ENCODE results near the gene INPP5K. TPM values are rescaled to one million over a fixed set of nuclear protein-coding genes. Genes with fewer than 3 reads are reported as not detected.

Gene INPP5K
- total RNA-seq, 1 experiment from 2014 or later, result 29.4 TPM

DNA sequence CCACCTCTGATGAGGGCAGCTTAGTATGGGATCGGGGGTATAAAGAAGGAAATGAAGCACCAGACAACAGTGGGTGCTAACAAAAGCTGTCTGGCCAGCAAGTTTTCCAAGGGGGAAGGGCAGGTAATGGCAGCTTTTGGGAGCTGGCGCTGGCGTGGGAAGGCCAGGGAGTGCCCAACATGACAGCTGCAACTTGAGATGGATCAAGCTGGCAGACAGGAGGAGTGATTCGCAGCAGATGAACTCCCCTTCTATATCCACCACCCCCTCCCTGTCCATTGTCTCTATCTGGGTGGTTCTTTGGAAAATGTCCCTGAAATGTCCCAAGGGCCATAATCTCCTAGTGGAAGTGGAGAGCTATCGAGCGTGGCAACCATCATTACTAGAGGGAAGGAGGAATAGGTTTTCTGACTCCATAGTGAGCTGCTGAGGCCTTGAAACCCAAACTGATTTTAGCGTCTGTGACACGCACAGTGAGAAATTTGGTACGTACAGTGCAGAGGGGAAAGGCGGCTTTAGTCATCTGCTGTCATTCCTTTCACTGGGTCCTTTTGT lies 4.8 kb upstream of the INPP5K start:
- H3K18ac ChIP-seq (ENCODE audit: insufficient read length, low read depth, low read length), result no peak overlapping the region
- no peaks in the 10 kb centered on the region for H3K27me3 ChIP-seq (ENCODE audit: insufficient read depth, low read length)
- H3K4ac ChIP-seq (ENCODE audit: low read depth, low read length), result no peak overlapping the region
- H3K79me2 ChIP-seq (ENCODE audit: insufficient read depth, low read length), result no peaks in the 10 kb centered on the region
- DNase-seq, result no peak
- H3T11ph ChIP-seq (ENCODE audit: low read length), result no peak overlapping the region
- no peak overlapping the region; a peak in 1 of 7 replicates for H3K27ac Mint-ChIP-seq
- H2BK15ac ChIP-seq (ENCODE audit: low read depth, low read length), result no peak overlapping the region
- H4K91ac ChIP-seq (ENCODE audit: insufficient read length, low read depth, low read length), result no peak overlapping the region
- no peak overlapping the region for H4K8ac ChIP-seq (replicated peaks; ENCODE audit: insufficient read length, low read depth, low read length)
- H3K56ac ChIP-seq (ENCODE audit: insufficient read length, low read depth, low read length), result no peak overlapping the region
- H3K36me3 Mint-ChIP-seq (ENCODE audit: insufficient read depth in 1 of 3, low read depth in 3 of 3), result peaks cover 2 to 29% (median 18%) of the 10 kb centered on the region in 3 experiments; a peak in 6 of 7 replicates
- H2BK20ac ChIP-seq (ENCODE audit: low read depth, low read length, poor library complexity, severe bottlenecking), result no peak overlapping the region
- H3K14ac ChIP-seq (ENCODE audit: insufficient read depth, low read length), result no peak overlapping the region
- H3K9me3 Mint-ChIP-seq, result no peaks in the 10 kb centered on the region
- no peak overlapping the region for H3K4me2 ChIP-seq (ENCODE audit: insufficient read depth, insufficient read length, low read length)
- no peak overlapping the region for H3K23ac ChIP-seq (ENCODE audit: insufficient read length, low read depth, low read length)
- H2AFZ ChIP-seq (ENCODE audit: low read length), result no peak overlapping the region
- no peaks in the 10 kb centered on the region for H3K79me1 ChIP-seq (ENCODE audit: insufficient read depth, low read depth, low read length, poor library complexity, severe bottlenecking)
- H3K23me2 ChIP-seq (ENCODE audit: insufficient read length, low read depth, low read length, poor library complexity, severe bottlenecking), result peaks cover 6% of the 10 kb centered on the region
- H3K27ac ChIP-seq (ENCODE audit: insufficient read length, low read depth, low read length), result no peak overlapping the region
- peaks cover 2 to 4% of the 10 kb centered on the region in 2 experiments; a peak in 2 of 4 replicates for H3K4me1 Mint-ChIP-seq
- no peak overlapping the region for H3K4me3 Mint-ChIP-seq
- no peaks in the 10 kb centered on the region for H3K4me1 ChIP-seq (ENCODE audit: insufficient read depth, low read length)
- TF ChIP-seq, protein P1, sequence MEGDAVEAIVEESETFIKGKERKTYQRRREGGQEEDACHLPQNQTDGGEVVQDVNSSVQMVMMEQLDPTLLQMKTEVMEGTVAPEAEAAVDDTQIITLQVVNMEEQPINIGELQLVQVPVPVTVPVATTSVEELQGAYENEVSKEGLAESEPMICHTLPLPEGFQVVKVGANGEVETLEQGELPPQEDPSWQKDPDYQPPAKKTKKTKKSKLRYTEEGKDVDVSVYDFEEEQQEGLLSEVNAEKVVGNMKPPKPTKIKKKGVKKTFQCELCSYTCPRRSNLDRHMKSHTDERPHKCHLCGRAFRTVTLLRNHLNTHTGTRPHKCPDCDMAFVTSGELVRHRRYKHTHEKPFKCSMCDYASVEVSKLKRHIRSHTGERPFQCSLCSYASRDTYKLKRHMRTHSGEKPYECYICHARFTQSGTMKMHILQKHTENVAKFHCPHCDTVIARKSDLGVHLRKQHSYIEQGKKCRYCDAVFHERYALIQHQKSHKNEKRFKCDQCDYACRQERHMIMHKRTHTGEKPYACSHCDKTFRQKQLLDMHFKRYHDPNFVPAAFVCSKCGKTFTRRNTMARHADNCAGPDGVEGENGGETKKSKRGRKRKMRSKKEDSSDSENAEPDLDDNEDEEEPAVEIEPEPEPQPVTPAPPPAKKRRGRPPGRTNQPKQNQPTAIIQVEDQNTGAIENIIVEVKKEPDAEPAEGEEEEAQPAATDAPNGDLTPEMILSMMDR (conservative IDR thresholded peaks at IDR 0.05), result no peak
- no peak overlapping the region for H2BK12ac ChIP-seq (ENCODE audit: insufficient read length, low read depth, low read length)
- H3K9me3 ChIP-seq (ENCODE audit: control insufficient read depth, low read depth, low read length), result no peaks in the 10 kb centered on the region
- no peaks in the 10 kb centered on the region for H4K20me1 ChIP-seq (ENCODE audit: control insufficient read depth, insufficient read depth, insufficient read length)
- H4K5ac ChIP-seq (ENCODE audit: insufficient read length, low read depth, low read length), result no peak overlapping the region
- H2BK120ac ChIP-seq (ENCODE audit: low read depth, low read length, poor library complexity, severe bottlenecking), result no peak overlapping the region
- H2BK5ac ChIP-seq (ENCODE audit: insufficient read length, low read length), result no peak overlapping the region
- no peak overlapping the region for H2AK5ac ChIP-seq (ENCODE audit: insufficient read length, low read length)
- H3K9ac ChIP-seq (ENCODE audit: extremely low read depth, insufficient read length, low read length), result no peak overlapping the region
- no CpG with 5 or more reads among the region's 10 CpGs for WGBS (ENCODE audit: extremely low coverage, insufficient read length, low lambda C conversion rate)
- H3K27me3 Mint-ChIP-seq (ENCODE audit: low read depth), result no peaks in the 10 kb centered on the region

Data from H9 (cell line).